K562 (cell line): ENCODE measurements around the gene COL8A2. TPM values are rescaled to one million over a fixed set of nuclear protein-coding genes. Genes with fewer than 3 reads are reported as not detected.

Experiments used
- ATAC-seq: fragments of 200-7000 bp; cut with Tn5 transposase; 3 replicates; pipeline ENCODE4 v1.9.1; 2020; ENCODE audit warnings: moderate library complexity
- BruUV-seq: library from RNA; stranded (reverse); fragments of 400-500 nt; replicated peaks from 2 replicates; lab custom pipeline; 2021; lab: Mats Ljungman, UMichigan
- CTCF ChIA-PET: fragments of 300-600 bp; formaldehyde crosslinking; extraction: SDS; loops from one replicate; lab custom pipeline; 2021; ENCODE audit warnings: low intra/inter-chr PET ratio; lab: Yijun Ruan, JAX
- POLR2A ChIA-PET: fragments of 300-600, 350-650 bp; sonication (Branson Sonifier 250); formaldehyde crosslinking; extraction: SDS; loops from one replicate; lab custom pipeline; 2021; ENCODE audit warnings: antibody characterized with exemption, inconsistent platforms; lab: Yijun Ruan, JAX
- DNase-seq, 4 experiments: peaks; one replicate each; pipeline versions ENCODE4 v3.0.0 to v3.0.0-alpha.2; 2011 to 2018; ENCODE audit warnings: low spot score in 3 of 4, mixed read lengths in 3 of 4; ENCODE audit errors: extremely low read depth in 1 of 4
- FAIRE-seq: peaks from 2 replicates; lab custom pipeline; 2011; peaks lifted over from hg19 to GRCh38; lab: Jason Lieb, UNC
- H2AFZ ChIP-seq: 2 replicates; pipeline ENCODE4 v1.6.0; 2011; ENCODE audit warnings: low read depth, low read length, control low read depth, inconsistent platforms
- H3K27ac ChIP-seq: fragments of 200-600 bp; 3 replicates; pipeline ENCODE4 v1.8.0; 2011; ENCODE audit warnings: low read depth, mild to moderate bottlenecking, control low read depth, inconsistent platforms, low read length, moderate library complexity, mixed read lengths; ENCODE audit errors: extremely low read depth
- H3K27me3 ChIP-seq, 2 experiments: fragments of 300-600 bp in 1 of 2; 2 replicates in 1 of 2; 3 replicates in 1 of 2; pipeline versions ENCODE4 v1.6.0 to v1.8.0; 2011; ENCODE audit warnings: inconsistent platforms in 2 of 2, low read length in 2 of 2, mild to moderate bottlenecking in 1 of 2, mixed read lengths in 1 of 2, moderate library complexity in 1 of 2; ENCODE audit not compliant: control insufficient read depth in 2 of 2, insufficient read depth in 2 of 2
- H3K36me3 ChIP-seq: fragments of 300-600 bp; 3 replicates; pipeline ENCODE4 v1.8.0; 2011; ENCODE audit warnings: mild to moderate bottlenecking, low read length, inconsistent platforms; ENCODE audit not compliant: control insufficient read depth, insufficient read depth
- H3K4me1 ChIP-seq, 2 experiments: fragments of 200-600 bp in 1 of 2; replicated peaks in 1 of 2; 2 replicates in 1 of 2; 3 replicates in 1 of 2; pipeline versions ENCODE4 v1.5.1 to v1.8.0; 2011; ENCODE audit warnings: inconsistent platforms in 2 of 2, low read length in 2 of 2, mild to moderate bottlenecking in 1 of 2, mixed read lengths in 1 of 2, moderate library complexity in 1 of 2; ENCODE audit not compliant: control insufficient read depth in 2 of 2, insufficient read depth in 2 of 2
- H3K4me2 ChIP-seq: 2 replicates; pipeline ENCODE4 v1.6.1; 2011; ENCODE audit warnings: low read length, control low read depth, inconsistent platforms, mixed read lengths; ENCODE audit not compliant: insufficient read depth
- H3K4me3 ChIP-seq: fragments of 200-600 bp; sonication (generic), shearing (Covaris generic); 2 replicates; pipeline ENCODE4 v1.5.1; 2016; ENCODE audit warnings: control low read depth, inconsistent platforms
- H3K79me2 ChIP-seq: fragments of 200-600 bp; 3 replicates; pipeline ENCODE4 v1.8.0; 2011; ENCODE audit warnings: low read length, inconsistent platforms; ENCODE audit not compliant: control insufficient read depth, insufficient read depth
- H3K9ac ChIP-seq, 2 experiments: 2 replicates each; pipeline versions ENCODE4 v1.6.0 to v1.6.1; 2011; ENCODE audit warnings: low read depth in 2 of 2, low read length in 2 of 2, control low read depth in 1 of 2, inconsistent platforms in 1 of 2, mild to moderate bottlenecking in 1 of 2, mixed read lengths in 1 of 2; ENCODE audit not compliant: insufficient read depth in 1 of 2
- H3K9me1 ChIP-seq: one replicate; pipeline ENCODE4 v1.6.0; 2011; ENCODE audit warnings: inconsistent platforms, mild to moderate bottlenecking, low read length, moderate library complexity; ENCODE audit not compliant: control insufficient read depth, insufficient read depth
- H3K9me3 ChIP-seq: replicated peaks from 2 replicates; pipeline ENCODE4 v1.5.1; 2011; ENCODE audit warnings: low read depth, low read length, inconsistent platforms; ENCODE audit not compliant: control insufficient read depth, insufficient read depth
- H4K20me1 ChIP-seq: replicated peaks from 2 replicates; pipeline ENCODE4 v1.6.1; 2011; ENCODE audit warnings: low read length, inconsistent platforms, mixed read lengths; ENCODE audit not compliant: control insufficient read depth, insufficient read depth
- PYGO2 ChIP-seq: fragments of 450-650 bp; IDR thresholded peaks from 2 replicates; pipeline ENCODE4 v1.6.1; 2016; ENCODE audit warnings: mild to moderate bottlenecking, missing genetic modification characterization, moderate library complexity, missing compliant biosample characterization
- RFX1 ChIP-seq: fragments of 450-650 bp; IDR thresholded peaks from 2 replicates; pipeline ENCODE4 v1.6.1; 2016; ENCODE audit warnings: mild to moderate bottlenecking, moderate library complexity
- TCF7 ChIP-seq: sonication (generic); IDR thresholded peaks from 2 replicates; pipeline ENCODE4 v1.6.1; 2016; ENCODE audit warnings: antibody characterized with exemption, borderline replicate concordance
- ZNF79 ChIP-seq: fragments of 250-450 bp; sonication (Bioruptor Pico); IDR thresholded peaks from 2 replicates; pipeline ENCODE4 v1.4.0; 2020; ENCODE audit warnings: low read depth, mild to moderate bottlenecking, moderate library complexity
- WGBS: fragments of 100-300 bp; shearing (Covaris generic); methylation state at CpG from one replicate; pipeline ENCODE4 v1.1.6; 2016; ENCODE audit warnings: low coverage, mixed read lengths; ENCODE audit not compliant: insufficient coverage; ENCODE audit errors: missing lambda C conversion rate; 5-methylcytosine and 5-hydroxymethylcytosine counted together
- in situ Hi-C: fragments of 300-500 bp; cut with MboI; formaldehyde crosslinking; loops from 4 replicates; pipeline ENCODE4 v1.15.0; 2018; ENCODE audit warnings: inconsistent platforms, mixed read lengths
- intact Hi-C: fragments of 100-400 bp; cut with micrococcal nuclease; formaldehyde crosslinking; loops from 2 replicates; pipeline ENCODE4 v1.14.2; 2022
- polyA plus RNA-seq, 8 experiments: library from polyadenylated mRNA; depleted of rRNA in 4 of 8; stranded (reverse) in 5 of 8; unstranded in 3 of 8; fragments of >200 nt; fragmentation: Nextera tagmentation in 2 of 8; fragmentation: Illumina TruSeq in 1 of 8; extraction: Ambion mirVana in 2 of 8; extraction: Trizol in 1 of 8; gene quantifications; 2 replicates each; pipeline versions ENCODE4 v1.2.1 to v1.2.3, GENCODE V29; 2011 to 2014; ENCODE audit warnings: inconsistent platforms in 1 of 8, missing spikeins in 1 of 8
- total RNA-seq, 7 experiments: library from RNA; depleted of rRNA in 6 of 7; stranded (reverse); fragments of >200 nt in 6 of 7; fragmentation: Illumina TruSeq in 2 of 7; extraction: Trizol in 2 of 7; gene quantifications; 2 replicates each; pipeline versions ENCODE4 v1.2.1 to v1.2.3, GENCODE V29; 2011 to 2021; ENCODE audit warnings: low replicate concordance in 1 of 7

The COL8A2 gene
- total and polyA plus RNA-seq, 9 of the 15 experiments (the other 6 are each of a cell fraction or from before 2014, with no cell fraction given), result 0.03 to 0.14 (median 0.04) TPM; not detected in 5

DNA sequence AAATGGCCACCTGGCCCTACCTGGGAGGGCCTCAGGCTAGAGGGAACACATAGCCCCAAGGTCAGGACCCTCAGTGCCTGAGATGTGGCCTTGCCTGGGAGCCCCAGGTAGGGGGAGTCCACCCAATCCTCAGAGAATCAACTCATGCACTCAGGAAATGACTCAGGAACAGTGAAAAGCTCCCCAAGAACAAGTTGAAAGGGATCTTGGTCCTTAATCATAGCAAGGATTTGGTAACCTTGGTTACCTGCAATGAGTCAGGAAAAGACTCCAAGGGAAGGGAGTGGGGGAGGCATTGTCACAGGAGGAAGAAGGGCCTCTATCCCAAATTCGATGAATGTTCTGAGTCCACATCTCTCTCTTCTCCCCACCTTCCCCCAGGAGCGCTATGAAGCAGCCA is 48.0 kb upstream of the COL8A2 start:
- H3K4me1 ChIP-seq, result peaks cover 0 to 6% of the 10 kb centered on the region in 2 experiments; a peak in 1 of 5 replicates
- H3K9me3 ChIP-seq, result no peaks in the 10 kb centered on the region
- in situ Hi-C loops, result no loop called here
- 77% methylated on average over 2 of the region's 2 CpGs for WGBS
- FAIRE-seq (no peak), DNase-seq (no peak), ATAC-seq (no peak; the same call in 2 of the 3 replicates)
- H3K4me2 ChIP-seq, result no peak overlapping the region
- BruUV-seq, result no TSS peak
- peaks cover 10% of the 10 kb centered on the region; the same call in 2 of the 3 replicates for H3K79me2 ChIP-seq
- TF ChIP-seq ZNF79 (CRISPR knock-in tag) (peak; percentile 51; the same call in 1 of the 2 replicates), TCF7 (no peak), PYGO2 (tag) (no peak), RFX1 (peak; percentile 83)
- H2AFZ ChIP-seq, result no peak overlapping the region
- no peaks in the 10 kb centered on the region for H4K20me1 ChIP-seq
- no peaks in the 10 kb centered on the region for H3K27me3 ChIP-seq
- H3K36me3 ChIP-seq, result peaks cover 79% of the 10 kb centered on the region; the same call in 2 of the 3 replicates
- H3K27ac ChIP-seq, result no peak overlapping the region
- no peak overlapping the region for H3K9ac ChIP-seq
- H3K4me3 ChIP-seq, result no peak overlapping the region
- H3K9me1 ChIP-seq, result no peaks in the 10 kb centered on the region
- ChIA-PET CTCF (no interaction called here), POLR2A (interaction anchor here (0.5 to 6.7 kb wide), 6 partner anchors 10 to 172 kb away, joined by 3 to 42 read pairs (median 3); no protein-coding TSS in a partner anchor)
- intact Hi-C loops, result no loop called here
